Left ventricle myocardium superior (tissue), 1 donor: Measurements from ENCODE around the gene MGAT2. TPM values are rescaled to one million over a fixed set of nuclear protein-coding genes. Genes with fewer than 3 reads are reported as not detected.
"Not testable (repeated sequence)": the region's sequence is repeated elsewhere in the genome, so short reads cannot be mapped to it uniquely, and the experiment has no call there.

Experiments
- ATAC-seq: fragments of 200-7000 bp; cut with Tn5 transposase; one replicate; pipeline ENCODE4 v1.9.1; 2020; ENCODE audit warnings: mild to moderate bottlenecking, moderate library complexity
- DNase-seq: peaks from one replicate; pipeline ENCODE4 v3.0.0-alpha.2; 2020
- intact Hi-C: fragments of 100-400 bp; cut with micrococcal nuclease; formaldehyde crosslinking; loops from one replicate; pipeline ENCODE4 v1.11.0; 2022
- long read RNA-seq: library from polyadenylated mRNA; unstranded; transcript quantifications from one replicate; pipeline ENCODE4 v2.0.0, GENCODE V29; 2021
- total RNA-seq: library from RNA; stranded (reverse); fragmentation: NEBNext Ultra II Directional; extraction: Animal tissue kit (Norgen Biotek cat#: 25700); gene quantifications from one replicate; pipeline ENCODE4 v1.2.1, GENCODE V29; 2021
- donor health status: DM: no; HTN: yes; CAD: no; lungs with severe emphysema.

The MGAT2 gene
- 9.6 TPM for total RNA-seq
- long read RNA-seq, transcript MGAT2-201 (1 exons, 2,687 nt), result major isoform, 12 of 12 reads
- long read RNA-seq, partial matches to known transcripts, result 0 of 12 reads
- long read RNA-seq, other reads (novel, unspliced or antisense), result 0 of 12 reads

- DNase-seq, result peak; percentile 97
- intact Hi-C loops, result no loop called here
- ATAC-seq, result peak; percentile 99
Measured at GRCh38 chr14:49620182-49621113, at the start of gene MGAT2, which contains the start of gene RPL36AL. MGAT2 (plus strand) TSS chr14:49620799; CDS start chr14:49621269, 470 bp downstream. RPL36AL (minus strand) TSS chr14:49620626; CDS start chr14:49619104, 1,522 bp downstream.

GRCh38 chr14:49574038-49574437 is 46.6 kb upstream of the MGAT2 start:
- ATAC-seq (no peak), DNase-seq (no peak)
- intact Hi-C loops, result no loop called here

- intact Hi-C loops, result no loop called here
- no peak for ATAC-seq
- no peak for DNase-seq
Measured at GRCh38 chr14:49578141-49578540, 42.5 kb upstream of the MGAT2 start.

GRCh38 chr14:49579841-49580240 is 40.8 kb upstream of the MGAT2 start:
- intact Hi-C loops, result no loop called here
- DNase-seq (no peak), ATAC-seq (no peak)

- ATAC-seq, result no peak
- no peak for DNase-seq
- intact Hi-C loops, result no loop called here
Measured at GRCh38 chr14:49581209-49582112, 39.1 kb upstream of the MGAT2 start.

- ATAC-seq, result no peak
- intact Hi-C loops, result no loop called here
- DNase-seq, result no peak
Measured at GRCh38 chr14:49582113-49582977, 38.3 kb upstream of the MGAT2 start.

- DNase-seq (no peak), ATAC-seq (no peak)
- intact Hi-C loops, result no loop called here
Measured at GRCh38 chr14:49583629-49584028, 37.0 kb upstream of the MGAT2 start.

GRCh38 chr14:49584058-49584457 is 36.5 kb upstream of the MGAT2 start:
- DNase-seq (no peak), ATAC-seq (no peak)
- intact Hi-C loops, result no loop called here

GRCh38 chr14:49584981-49585640 is 35.5 kb upstream of the MGAT2 start:
- intact Hi-C loops, ATAC-seq, DNase-seq: not testable (repeated sequence)

GRCh38 chr14:49585803-49586672 is 34.6 kb upstream of the MGAT2 start, which contains the start of gene RPS29:
RPS29 (minus strand) TSS chr14:49586380; CDS start chr14:49586346, 34 bp downstream.
- DNase-seq, result peak; percentile 98
- intact Hi-C loops, result no loop called here
- ATAC-seq, result peak; percentile 98

- intact Hi-C loops, result no loop called here
- DNase-seq (peak; percentile 35), ATAC-seq (peak; percentile 33)
Measured at GRCh38 chr14:49586673-49587460, 33.7 kb upstream of the MGAT2 start.

GRCh38 chr14:49589387-49589786 is 31.2 kb upstream of the MGAT2 start:
- intact Hi-C loops, result no loop called here
- no peak for DNase-seq
- ATAC-seq, result no peak

GRCh38 chr14:49593016-49593415 is 27.6 kb upstream of the MGAT2 start:
- intact Hi-C loops, result no loop called here
- no peak for DNase-seq
- no peak for ATAC-seq

- intact Hi-C loops, result no loop called here
- DNase-seq (no peak), ATAC-seq (peak; percentile 39)
Measured at GRCh38 chr14:49594347-49595091, 26.1 kb upstream of the MGAT2 start.

- ATAC-seq (peak; percentile 26), DNase-seq (no peak)
- intact Hi-C loops, result no loop called here
Measured at GRCh38 chr14:49598189-49598484, 22.5 kb upstream of the MGAT2 start.
